ENCODE results near the gene PSPH. TPM values are rescaled to one million over a fixed set of nuclear protein-coding genes. Genes with fewer than 3 reads are reported as not detected.

The PSPH gene
- total RNA-seq, 1 experiment from 2014 or later: 62.3 TPM

DNA sequence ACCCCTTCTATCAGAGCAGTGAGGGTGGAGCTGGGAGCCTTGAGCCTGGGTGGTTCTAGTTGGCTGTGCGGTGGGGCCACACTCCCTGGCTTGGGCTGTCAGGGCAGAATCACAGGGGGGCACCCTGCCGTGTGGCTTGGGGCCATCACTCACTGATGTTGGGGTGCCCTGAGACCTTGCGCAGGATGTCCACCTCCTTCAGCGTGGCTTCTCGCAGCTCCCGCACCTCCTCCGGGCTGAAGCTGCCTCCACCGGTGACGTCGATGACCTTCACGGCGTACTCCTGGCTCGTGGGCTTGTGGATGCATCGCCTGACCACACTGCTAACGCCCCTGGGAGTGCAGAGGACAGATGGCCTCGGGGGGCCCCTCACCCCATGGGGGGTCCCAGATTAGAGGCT lies 36.2 kb upstream of the PSPH start:
- ATAC-seq (no peak), DNase-seq (ENCODE audit: low read depth, low spot score) (no peak)
- intact Hi-C loops (cut with micrococcal nuclease; ENCODE audit: unreplicated experiment) (no loop called here), in situ Hi-C loops (cut with HindIII; ENCODE audit: low pct_unique_long_range_greater_than_20kb, low sequenced_read_pairs) (no loop called here)
- ChIA-PET POLR2A (no interaction called here), CTCF (no interaction called here)
- Histone ChIP-seq H3K4me3 (ENCODE audit: low read depth in 2 of 2, low read length in 2 of 2) (no peak overlapping the region), H3K27ac (ENCODE audit: low read length) (no peak overlapping the region), H3K36me3 (ENCODE audit: control insufficient read depth, insufficient read depth, low read length) (no peaks in the 10 kb centered on the region), H3K4me1 (ENCODE audit: control insufficient read depth, insufficient read depth, low read length) (peaks cover 2% of the 10 kb centered on the region; the same call in 1 of the 2 replicates), H3K27me3 (ENCODE audit: control insufficient read depth, insufficient read depth, low read length) (no peaks in the 10 kb centered on the region), H3K9me3 (ENCODE audit: control insufficient read depth, insufficient read depth, low read depth, low read length) (no peaks in the 10 kb centered on the region)
- no peak for TF ChIP-seq SIN3A (IDR thresholded peaks at IDR 0.05; ENCODE audit: borderline replicate concordance, insufficient read depth, low read depth, low read length)
- no peak for TF ChIP-seq POLR2AphosphoS5 (IDR thresholded peaks at IDR 0.05; ENCODE audit: low read depth, low read length)
- TF ChIP-seq, protein P1, sequence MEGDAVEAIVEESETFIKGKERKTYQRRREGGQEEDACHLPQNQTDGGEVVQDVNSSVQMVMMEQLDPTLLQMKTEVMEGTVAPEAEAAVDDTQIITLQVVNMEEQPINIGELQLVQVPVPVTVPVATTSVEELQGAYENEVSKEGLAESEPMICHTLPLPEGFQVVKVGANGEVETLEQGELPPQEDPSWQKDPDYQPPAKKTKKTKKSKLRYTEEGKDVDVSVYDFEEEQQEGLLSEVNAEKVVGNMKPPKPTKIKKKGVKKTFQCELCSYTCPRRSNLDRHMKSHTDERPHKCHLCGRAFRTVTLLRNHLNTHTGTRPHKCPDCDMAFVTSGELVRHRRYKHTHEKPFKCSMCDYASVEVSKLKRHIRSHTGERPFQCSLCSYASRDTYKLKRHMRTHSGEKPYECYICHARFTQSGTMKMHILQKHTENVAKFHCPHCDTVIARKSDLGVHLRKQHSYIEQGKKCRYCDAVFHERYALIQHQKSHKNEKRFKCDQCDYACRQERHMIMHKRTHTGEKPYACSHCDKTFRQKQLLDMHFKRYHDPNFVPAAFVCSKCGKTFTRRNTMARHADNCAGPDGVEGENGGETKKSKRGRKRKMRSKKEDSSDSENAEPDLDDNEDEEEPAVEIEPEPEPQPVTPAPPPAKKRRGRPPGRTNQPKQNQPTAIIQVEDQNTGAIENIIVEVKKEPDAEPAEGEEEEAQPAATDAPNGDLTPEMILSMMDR (IDR thresholded peaks at IDR 0.05): no peak
- TF ChIP-seq, protein P2, sequence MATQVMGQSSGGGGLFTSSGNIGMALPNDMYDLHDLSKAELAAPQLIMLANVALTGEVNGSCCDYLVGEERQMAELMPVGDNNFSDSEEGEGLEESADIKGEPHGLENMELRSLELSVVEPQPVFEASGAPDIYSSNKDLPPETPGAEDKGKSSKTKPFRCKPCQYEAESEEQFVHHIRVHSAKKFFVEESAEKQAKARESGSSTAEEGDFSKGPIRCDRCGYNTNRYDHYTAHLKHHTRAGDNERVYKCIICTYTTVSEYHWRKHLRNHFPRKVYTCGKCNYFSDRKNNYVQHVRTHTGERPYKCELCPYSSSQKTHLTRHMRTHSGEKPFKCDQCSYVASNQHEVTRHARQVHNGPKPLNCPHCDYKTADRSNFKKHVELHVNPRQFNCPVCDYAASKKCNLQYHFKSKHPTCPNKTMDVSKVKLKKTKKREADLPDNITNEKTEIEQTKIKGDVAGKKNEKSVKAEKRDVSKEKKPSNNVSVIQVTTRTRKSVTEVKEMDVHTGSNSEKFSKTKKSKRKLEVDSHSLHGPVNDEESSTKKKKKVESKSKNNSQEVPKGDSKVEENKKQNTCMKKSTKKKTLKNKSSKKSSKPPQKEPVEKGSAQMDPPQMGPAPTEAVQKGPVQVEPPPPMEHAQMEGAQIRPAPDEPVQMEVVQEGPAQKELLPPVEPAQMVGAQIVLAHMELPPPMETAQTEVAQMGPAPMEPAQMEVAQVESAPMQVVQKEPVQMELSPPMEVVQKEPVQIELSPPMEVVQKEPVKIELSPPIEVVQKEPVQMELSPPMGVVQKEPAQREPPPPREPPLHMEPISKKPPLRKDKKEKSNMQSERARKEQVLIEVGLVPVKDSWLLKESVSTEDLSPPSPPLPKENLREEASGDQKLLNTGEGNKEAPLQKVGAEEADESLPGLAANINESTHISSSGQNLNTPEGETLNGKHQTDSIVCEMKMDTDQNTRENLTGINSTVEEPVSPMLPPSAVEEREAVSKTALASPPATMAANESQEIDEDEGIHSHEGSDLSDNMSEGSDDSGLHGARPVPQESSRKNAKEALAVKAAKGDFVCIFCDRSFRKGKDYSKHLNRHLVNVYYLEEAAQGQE (IDR thresholded peaks at IDR 0.05; ENCODE audit: insufficient read depth in 1 of 2, low read depth in 2 of 2, low read length in 1 of 2): no peak
- TF ChIP-seq TCF7L2 (IDR thresholded peaks at IDR 0.05; ENCODE audit: low read depth, low read length): no peak
- no TSS peak for BruUV-seq (replicated peaks)

DNA sequence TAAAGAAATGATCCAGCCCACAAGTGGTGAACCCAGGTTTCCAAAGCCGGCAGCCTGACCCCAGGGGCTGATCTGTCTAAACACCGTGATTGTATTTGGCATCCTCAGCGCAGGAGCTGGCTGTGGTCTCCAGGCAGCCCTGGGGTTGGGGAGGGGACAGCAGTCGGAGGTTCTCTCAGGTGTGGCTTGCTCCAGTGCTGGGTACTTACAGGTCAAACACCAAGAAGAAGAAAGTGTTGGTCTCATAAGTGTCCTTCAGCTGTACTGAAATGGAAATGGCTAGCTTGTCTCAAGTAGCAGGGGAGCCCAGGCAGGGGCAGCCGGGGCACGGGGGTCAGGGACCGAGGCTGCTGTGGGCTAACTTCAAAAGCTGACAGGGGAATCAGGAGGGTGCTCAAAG lies 35.5 kb upstream of the PSPH start:
- no peak for ATAC-seq
- TF ChIP-seq POLR2AphosphoS5 (IDR thresholded peaks at IDR 0.05; ENCODE audit: low read depth, low read length) (no peak), TCF7L2 (IDR thresholded peaks at IDR 0.05; ENCODE audit: low read depth, low read length) (no peak), SIN3A (IDR thresholded peaks at IDR 0.05; ENCODE audit: borderline replicate concordance, insufficient read depth, low read depth, low read length) (no peak)
- TF ChIP-seq, protein P1 (IDR thresholded peaks at IDR 0.05): no peak
- TF ChIP-seq, protein P2 (IDR thresholded peaks at IDR 0.05; ENCODE audit: insufficient read depth in 1 of 2, low read depth in 2 of 2, low read length in 1 of 2): no peak

More for the DNA sequence above, 35.5 kb upstream of the PSPH start:
- DNase-seq (ENCODE audit: low read depth, low spot score): no peak
- Histone ChIP-seq H3K9me3 (ENCODE audit: control insufficient read depth, insufficient read depth, low read depth, low read length) (no peaks in the 10 kb centered on the region), H3K27me3 (ENCODE audit: control insufficient read depth, insufficient read depth, low read length) (no peaks in the 10 kb centered on the region), H3K36me3 (ENCODE audit: control insufficient read depth, insufficient read depth, low read length) (no peaks in the 10 kb centered on the region), H3K4me3 (ENCODE audit: low read depth in 2 of 2, low read length in 2 of 2) (no peak overlapping the region), H3K27ac (ENCODE audit: low read length) (no peak overlapping the region), H3K4me1 (ENCODE audit: control insufficient read depth, insufficient read depth, low read length) (no peaks in the 10 kb centered on the region)
- intact Hi-C loops (cut with micrococcal nuclease; ENCODE audit: unreplicated experiment) (no loop called here), in situ Hi-C loops (cut with HindIII; ENCODE audit: low pct_unique_long_range_greater_than_20kb, low sequenced_read_pairs) (no loop called here)
- no TSS peak for BruUV-seq (replicated peaks)
- ChIA-PET POLR2A (no interaction called here), CTCF (no interaction called here)
